Liver (tissue), 3 donors: Measurements from ENCODE around the gene RFX4.

Experiments used
- CTCF ChIP-seq: fragments of 150-350 bp; IDR thresholded peaks from 2 replicates; pipeline ENCODE4 v1.5.1; 2017; ENCODE audit warnings: improper control_type of control experiment, low read depth, low read length; ENCODE audit not compliant: missing input control
- HNF4A ChIP-seq, 2 donors: conservative IDR thresholded peaks; 2 replicates each; pipeline ENCODE4 v1.6.1; 2016; ENCODE audit warnings: antibody characterized with exemption in 2 of 2, mild to moderate bottlenecking in 2 of 2
- HNF4G ChIP-seq: IDR thresholded peaks from 2 replicates; pipeline ENCODE4 v1.6.1; 2016; ENCODE audit warnings: antibody characterized with exemption
- MAX ChIP-seq: IDR thresholded peaks from 2 replicates; pipeline ENCODE4 v1.6.1; 2016; ENCODE audit warnings: antibody characterized with exemption
- donor health status: healthy.
- donor health status: healthy.

GRCh38 chr12:106582249-106582591, 584 bp upstream of the RFX4 start:
- TF ChIP-seq CTCF (no peak), HNF4A (conservative IDR thresholded peaks at IDR 0.05) (no peak), MAX (no peak), HNF4G (no peak)
